NB4 (cell line): ENCODE results near the gene RREB1.

ENCODE experiments used
- CTCF ChIP-seq: IDR thresholded peaks from one replicate; pipeline ENCODE4 v1.5.1; 2012; ENCODE audit warnings: low read depth, low read length
- MYC ChIP-seq: IDR thresholded peaks from 2 replicates; pipeline ENCODE4 v1.6.1; 2011; ENCODE audit warnings: low read depth, low read length
- POLR2A ChIP-seq: IDR thresholded peaks from 2 replicates; pipeline ENCODE4 v1.6.1; 2011; ENCODE audit warnings: mild to moderate bottlenecking; ENCODE audit not compliant: insufficient read length; ENCODE audit errors: extremely low read depth
- TF ChIP-seq, protein P1 (sequence below): IDR thresholded peaks from 2 replicates; pipeline ENCODE4 v1.6.1; 2011; ENCODE audit warnings: low read depth, low read length

- TF ChIP-seq POLR2A = no peak
- no peak for TF ChIP-seq CTCF
- TF ChIP-seq, protein P1, sequence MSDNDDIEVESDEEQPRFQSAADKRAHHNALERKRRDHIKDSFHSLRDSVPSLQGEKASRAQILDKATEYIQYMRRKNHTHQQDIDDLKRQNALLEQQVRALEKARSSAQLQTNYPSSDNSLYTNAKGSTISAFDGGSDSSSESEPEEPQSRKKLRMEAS = no peak
- no peak for TF ChIP-seq MYC
Observed at GRCh38 chr6:7188492-7188891, 80.7 kb downstream of the RREB1 start.
